ENCODE results near the gene PHF14. TPM values are rescaled to one million over a fixed set of nuclear protein-coding genes. Genes with fewer than 3 reads are reported as not detected.
"Not testable (repeated sequence)": the region's sequence is repeated elsewhere in the genome, so short reads cannot be mapped to it uniquely, and the experiment has no call there.

The PHF14 gene
- total RNA-seq, 1 experiment from 2014 or later: 40.2 TPM

DNA sequence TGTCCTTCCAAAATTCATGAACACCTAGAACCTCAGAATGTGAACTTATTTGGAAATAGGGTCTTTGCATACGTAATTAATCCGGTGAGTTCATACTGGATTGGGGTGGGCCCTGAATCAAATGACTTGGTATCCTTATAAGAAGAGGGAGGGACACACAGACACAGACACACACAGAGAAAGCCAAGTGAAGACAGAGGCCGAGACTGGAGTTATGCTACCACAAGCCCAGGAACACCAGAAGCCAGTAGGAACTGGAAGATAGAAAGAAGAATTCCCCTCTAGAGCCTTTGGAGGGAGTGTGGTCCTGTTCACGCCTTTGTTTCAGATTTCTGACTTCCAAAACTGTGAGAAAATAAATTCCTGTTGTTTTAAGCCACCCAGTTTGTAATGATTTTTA is 17.1 kb upstream of the PHF14 start:
- no peak for DNase-seq
- BruUV-seq (replicated peaks): no TSS peak
- Mint-ChIP-seq H3K9me3 (ENCODE audit: low read depth, unreplicated experiment) (peaks cover 2% of the 10 kb centered on the region), H3K36me3 (ENCODE audit: insufficient read depth, unreplicated experiment) (no peaks in the 10 kb centered on the region), H3K27me3 (ENCODE audit: unreplicated experiment) (no peaks in the 10 kb centered on the region), H3K4me3 (ENCODE audit: low read depth, unreplicated experiment) (no peak overlapping the region), H3K4me1 (ENCODE audit: low read depth, unreplicated experiment) (no peaks in the 10 kb centered on the region), H3K27ac (ENCODE audit: unreplicated experiment) (no peak overlapping the region)
- no peak for TF ChIP-seq CTCF (IDR thresholded peaks at IDR 0.05; ENCODE audit: unreplicated experiment)
- CTCF ChIA-PET: no interaction called here
- intact Hi-C loops (cut with micrococcal nuclease; ENCODE audit: unreplicated experiment): no loop called here

- not testable (repeated sequence) for BruUV-seq (replicated peaks)
Measured at GRCh38 chr7:10960242-10960641, 13.4 kb upstream of the PHF14 start.

DNA sequence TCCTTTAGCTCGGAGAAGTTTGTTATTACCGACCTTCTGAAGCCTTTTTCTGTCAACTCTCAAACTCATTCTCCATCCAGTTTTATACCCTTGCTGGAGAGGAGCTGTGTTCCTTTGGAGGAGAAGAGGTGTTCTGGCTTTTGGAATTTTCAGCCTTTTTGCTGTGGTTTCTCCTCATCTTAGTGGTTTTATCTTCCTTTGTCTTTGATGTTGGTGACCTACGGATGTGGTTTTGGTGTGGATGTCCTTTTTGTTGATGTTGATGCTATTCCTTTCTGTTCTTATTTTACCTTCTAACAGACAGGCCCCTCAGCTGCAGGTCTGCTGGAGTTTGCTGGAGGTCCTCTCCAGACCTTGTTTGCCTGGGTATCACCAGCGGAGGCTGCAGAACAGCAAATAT is 8.7 kb upstream of the PHF14 start:
- CTCF ChIA-PET: interaction anchor here (1.0 kb wide), 1 partner anchor 9 kb away, joined by 3 read pairs; the partner anchor contains the start of gene PHF14
- H3K27ac Mint-ChIP-seq (ENCODE audit: unreplicated experiment); H3K4me1 Mint-ChIP-seq (ENCODE audit: low read depth, unreplicated experiment); H3K36me3 Mint-ChIP-seq (ENCODE audit: insufficient read depth, unreplicated experiment); BruUV-seq (replicated peaks); H3K9me3 Mint-ChIP-seq (ENCODE audit: low read depth, unreplicated experiment); H3K4me3 Mint-ChIP-seq (ENCODE audit: low read depth, unreplicated experiment); intact Hi-C loops (cut with micrococcal nuclease; ENCODE audit: unreplicated experiment); DNase-seq: not testable (repeated sequence)
- H3K27me3 Mint-ChIP-seq (ENCODE audit: unreplicated experiment): peaks cover 35% of the 10 kb centered on the region

More at GRCh38 chr7:10960242-10960641, 13.4 kb upstream of the PHF14 start:
- peaks cover 31% of the 10 kb centered on the region for H3K27me3 Mint-ChIP-seq (ENCODE audit: unreplicated experiment)
- H3K4me3 Mint-ChIP-seq (ENCODE audit: low read depth, unreplicated experiment); H3K27ac Mint-ChIP-seq (ENCODE audit: unreplicated experiment); intact Hi-C loops (cut with micrococcal nuclease; ENCODE audit: unreplicated experiment); DNase-seq; H3K4me1 Mint-ChIP-seq (ENCODE audit: low read depth, unreplicated experiment); H3K9me3 Mint-ChIP-seq (ENCODE audit: low read depth, unreplicated experiment); H3K36me3 Mint-ChIP-seq (ENCODE audit: insufficient read depth, unreplicated experiment); CTCF ChIA-PET: not testable (repeated sequence)

- Mint-ChIP-seq H3K36me3 (ENCODE audit: insufficient read depth, unreplicated experiment) (peaks cover 37% of the 10 kb centered on the region), H3K4me3 (ENCODE audit: low read depth, unreplicated experiment) (peak overlapping the region; percentile 76), H3K27ac (ENCODE audit: unreplicated experiment) (peak overlapping the region; percentile 75), H3K27me3 (ENCODE audit: unreplicated experiment) (no peaks in the 10 kb centered on the region), H3K4me1 (ENCODE audit: low read depth, unreplicated experiment) (peaks cover 9% of the 10 kb centered on the region), H3K9me3 (ENCODE audit: low read depth, unreplicated experiment) (no peaks in the 10 kb centered on the region)
- TF ChIP-seq CTCF (IDR thresholded peaks at IDR 0.05; ENCODE audit: unreplicated experiment): no peak
- no TSS peak for BruUV-seq (replicated peaks)
- intact Hi-C loops (cut with micrococcal nuclease; ENCODE audit: unreplicated experiment): loop anchor here (10.0 kb wide), 1 partner anchor 373 kb away; no protein-coding TSS in a partner anchor
- CTCF ChIA-PET: no interaction called here
- no peak for DNase-seq
Measured at GRCh38 chr7:10972174-10972573, 1.5 kb upstream of the PHF14 start.

DNA sequence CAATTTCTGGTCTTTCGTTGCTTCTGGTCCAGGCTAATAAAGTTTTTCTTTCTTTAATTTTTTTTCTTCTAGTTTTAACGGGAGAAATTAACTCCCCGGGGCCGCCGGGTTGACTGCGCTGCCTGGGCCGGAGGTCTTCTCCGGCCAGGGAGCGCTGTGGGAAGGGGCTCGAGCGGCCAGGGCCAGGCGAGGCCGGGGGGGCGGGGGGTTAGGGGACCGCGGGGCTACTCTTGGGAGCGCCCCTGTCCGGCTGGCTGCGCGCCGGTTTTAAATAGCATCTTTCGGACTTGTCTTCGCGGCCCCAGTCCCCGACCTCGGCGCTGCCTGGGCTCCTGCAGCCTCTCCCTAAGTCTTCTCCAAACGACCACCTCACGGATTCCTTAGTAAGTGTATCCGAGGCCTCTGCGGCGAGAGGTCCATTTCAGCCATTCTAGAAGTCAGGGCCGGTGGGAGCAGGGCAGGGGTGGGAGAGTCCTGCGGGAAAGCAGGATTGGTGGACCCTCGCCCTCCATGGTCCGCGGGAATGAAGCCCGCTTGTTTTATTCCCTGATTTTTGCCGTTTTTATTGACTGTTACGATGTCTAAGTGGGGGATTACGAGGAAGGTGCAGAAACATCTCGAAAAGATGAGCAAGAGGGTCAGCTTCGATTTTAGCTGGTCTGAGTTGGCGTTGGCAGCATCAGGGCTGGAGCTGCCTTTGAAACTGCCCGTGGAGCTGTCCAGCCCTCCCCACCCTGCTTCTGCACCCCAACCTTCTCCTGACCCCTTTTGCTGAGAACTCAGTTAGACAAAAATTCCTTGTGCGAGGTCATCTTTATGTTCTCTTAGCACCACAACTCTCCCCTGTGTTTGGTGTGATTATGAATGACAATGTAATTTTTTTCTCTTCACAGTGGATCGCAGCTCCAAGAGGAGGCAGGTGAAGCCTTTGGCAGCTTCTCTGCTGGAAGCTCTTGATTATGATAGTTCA is 555 bp downstream of the PHF14 start:
- no peaks in the 10 kb centered on the region for H3K27me3 Mint-ChIP-seq (ENCODE audit: unreplicated experiment)
- H3K27ac Mint-ChIP-seq (ENCODE audit: unreplicated experiment): peak overlapping the region; percentile 75
- intact Hi-C loops (cut with micrococcal nuclease; ENCODE audit: unreplicated experiment): loop anchor here (1.0 to 10.0 kb wide), 2 partner anchors 34 to 371 kb away; a partner anchor contains a TSS
- peak; percentile 40 for DNase-seq
- H3K36me3 Mint-ChIP-seq (ENCODE audit: insufficient read depth, unreplicated experiment): peaks cover 42% of the 10 kb centered on the region
- H3K4me3 Mint-ChIP-seq (ENCODE audit: low read depth, unreplicated experiment): peak overlapping the region; percentile 76
- H3K4me1 Mint-ChIP-seq (ENCODE audit: low read depth, unreplicated experiment): peaks cover 9% of the 10 kb centered on the region
- H3K9me3 Mint-ChIP-seq (ENCODE audit: low read depth, unreplicated experiment): no peaks in the 10 kb centered on the region
- CTCF ChIA-PET: interaction anchor here (0.5 to 1.0 kb wide), 8 partner anchors 9 to 1609 kb away, joined by 3 to 6 read pairs (median 3); no protein-coding TSS in a partner anchor
- no TSS peak for BruUV-seq (replicated peaks)
- TF ChIP-seq CTCF (IDR thresholded peaks at IDR 0.05; ENCODE audit: unreplicated experiment): no peak

Data from Calu3 (cell line).